Calu3 (cell line): ENCODE measurements around the gene PEX5L. TPM values are rescaled to one million over a fixed set of nuclear protein-coding genes. Genes with fewer than 3 reads are reported as not detected.

ENCODE experiments used
- BruUV-seq: library from RNA; stranded (reverse); fragments of 400-500 nt; replicated peaks from 2 replicates; lab custom pipeline; 2021; lab: Mats Ljungman, UMichigan
- CTCF ChIA-PET: fragments of 300-600 bp; sonication (Branson Sonifier 250); formaldehyde crosslinking; loops from one replicate; lab custom pipeline; 2022; ENCODE audit warnings: antibody characterized with exemption; lab: Charles Lee
- DNase-seq: peaks from one replicate; pipeline ENCODE4 v3.0.0; 2022
- H3K27ac Mint-ChIP-seq: one replicate; pipeline ENCODE4 v1.8.0; 2022; ENCODE audit warnings: mixed read lengths; ENCODE audit not compliant: unreplicated experiment
- H3K27me3 Mint-ChIP-seq: one replicate; pipeline ENCODE4 v1.8.0; 2022; ENCODE audit warnings: mixed read lengths; ENCODE audit not compliant: unreplicated experiment
- H3K36me3 Mint-ChIP-seq: one replicate; pipeline ENCODE4 v1.8.0; 2022; ENCODE audit warnings: mild to moderate bottlenecking, moderate library complexity, mixed read lengths; ENCODE audit not compliant: insufficient read depth, unreplicated experiment
- H3K4me1 Mint-ChIP-seq: one replicate; pipeline ENCODE4 v1.8.0; 2022; ENCODE audit warnings: mild to moderate bottlenecking, low read depth, mixed read lengths; ENCODE audit not compliant: unreplicated experiment
- H3K4me3 Mint-ChIP-seq: one replicate; pipeline ENCODE4 v1.8.0; 2022; ENCODE audit warnings: mild to moderate bottlenecking, low read depth, moderate library complexity, mixed read lengths; ENCODE audit not compliant: unreplicated experiment
- H3K9me3 Mint-ChIP-seq: one replicate; pipeline ENCODE4 v1.8.0; 2022; ENCODE audit warnings: low read depth, mixed read lengths; ENCODE audit not compliant: unreplicated experiment
- CTCF ChIP-seq: fragments of 200-600 bp; IDR thresholded peaks from one replicate; pipeline ENCODE4 v1.8.0; 2022; ENCODE audit warnings: antibody characterized with exemption; ENCODE audit not compliant: unreplicated experiment
- intact Hi-C: fragments of 100-400 bp; cut with micrococcal nuclease; formaldehyde crosslinking; loops from one replicate; pipeline ENCODE4 v1.10.0; 2022; ENCODE audit not compliant: unreplicated experiment
- total RNA-seq: library from RNA; stranded (reverse); gene quantifications from 2 replicates; pipeline ENCODE4 v1.2.3, GENCODE V29; 2022

Gene PEX5L
- total RNA-seq, 1 experiment from 2014 or later = not detected

- CTCF ChIA-PET = interaction anchor here (0.9 kb wide), 1 partner anchor 18 kb away, joined by 3 read pairs; no protein-coding TSS in a partner anchor
- peaks cover 12% of the 10 kb centered on the region for H3K9me3 Mint-ChIP-seq
- TF ChIP-seq CTCF = no peak
- no peaks in the 10 kb centered on the region for H3K27me3 Mint-ChIP-seq
- intact Hi-C loops = no loop called here
- no peaks in the 10 kb centered on the region for H3K4me1 Mint-ChIP-seq
- H3K27ac Mint-ChIP-seq = no peak overlapping the region
- DNase-seq = no peak
- no peak overlapping the region for H3K4me3 Mint-ChIP-seq
- no peaks in the 10 kb centered on the region for H3K36me3 Mint-ChIP-seq
- no TSS peak for BruUV-seq
These were observed 261.2 kb downstream of the PEX5L start for GRCh38 chr3:179775416-179776122.

- Mint-ChIP-seq H3K36me3 (no peaks in the 10 kb centered on the region), H3K4me1 (no peaks in the 10 kb centered on the region), H3K27ac (no peak overlapping the region), H3K27me3 (no peaks in the 10 kb centered on the region), H3K9me3 (peaks cover 2% of the 10 kb centered on the region), H3K4me3 (no peak overlapping the region)
- intact Hi-C loops = no loop called here
- TF ChIP-seq CTCF = no peak
- no TSS peak for BruUV-seq
- CTCF ChIA-PET = no interaction called here
- no peak for DNase-seq
These were observed 264.4 kb downstream of the PEX5L start for GRCh38 chr3:179772297-179772696.

- no peak overlapping the region for H3K4me3 Mint-ChIP-seq
- no peaks in the 10 kb centered on the region for H3K27me3 Mint-ChIP-seq
- H3K9me3 Mint-ChIP-seq = peaks cover 2% of the 10 kb centered on the region
- no peak overlapping the region for H3K27ac Mint-ChIP-seq
- BruUV-seq = no TSS peak
- CTCF ChIA-PET = no interaction called here
- no peaks in the 10 kb centered on the region for H3K4me1 Mint-ChIP-seq
- no peaks in the 10 kb centered on the region for H3K36me3 Mint-ChIP-seq
- TF ChIP-seq CTCF = no peak
- no peak for DNase-seq
- intact Hi-C loops = no loop called here
These were observed 264.9 kb downstream of the PEX5L start for GRCh38 chr3:179771797-179772196.

GRCh38 chr3:179769411-179770247 is 267.1 kb downstream of the PEX5L start:
- no peaks in the 10 kb centered on the region for H3K27me3 Mint-ChIP-seq
- H3K9me3 Mint-ChIP-seq = peaks cover 2% of the 10 kb centered on the region
- H3K4me3 Mint-ChIP-seq = no peak overlapping the region
- BruUV-seq = no TSS peak
- no peak for DNase-seq
- intact Hi-C loops = loop anchor here (2.0 kb wide), 1 partner anchor 825 kb away; no protein-coding TSS in a partner anchor
- no peaks in the 10 kb centered on the region for H3K4me1 Mint-ChIP-seq
- TF ChIP-seq CTCF = no peak
- CTCF ChIA-PET = interaction anchor here (0.7 kb wide), 1 partner anchor 61 kb away, joined by 3 read pairs; no protein-coding TSS in a partner anchor
- peaks cover 4% of the 10 kb centered on the region for H3K36me3 Mint-ChIP-seq
- no peak overlapping the region for H3K27ac Mint-ChIP-seq
